ENCODE measurements around the gene DGKB.

GRCh38 chr7:14457568-14458453 is 444.7 kb downstream of the DGKB start:
- TF ChIP-seq GATA2 (IDR thresholded peaks at IDR 0.05; ENCODE audit: low read depth, low read length), result no peak
- TF ChIP-seq GATA3 (IDR thresholded peaks at IDR 0.05; ENCODE audit: low read depth, low read length), result no peak
